ENCODE measurements around the gene IRF7.
"Not testable (repeated sequence)": the region's sequence is repeated elsewhere in the genome, so short reads cannot be mapped to it uniquely, and the experiment has no call there.

Gene IRF7

DNA sequence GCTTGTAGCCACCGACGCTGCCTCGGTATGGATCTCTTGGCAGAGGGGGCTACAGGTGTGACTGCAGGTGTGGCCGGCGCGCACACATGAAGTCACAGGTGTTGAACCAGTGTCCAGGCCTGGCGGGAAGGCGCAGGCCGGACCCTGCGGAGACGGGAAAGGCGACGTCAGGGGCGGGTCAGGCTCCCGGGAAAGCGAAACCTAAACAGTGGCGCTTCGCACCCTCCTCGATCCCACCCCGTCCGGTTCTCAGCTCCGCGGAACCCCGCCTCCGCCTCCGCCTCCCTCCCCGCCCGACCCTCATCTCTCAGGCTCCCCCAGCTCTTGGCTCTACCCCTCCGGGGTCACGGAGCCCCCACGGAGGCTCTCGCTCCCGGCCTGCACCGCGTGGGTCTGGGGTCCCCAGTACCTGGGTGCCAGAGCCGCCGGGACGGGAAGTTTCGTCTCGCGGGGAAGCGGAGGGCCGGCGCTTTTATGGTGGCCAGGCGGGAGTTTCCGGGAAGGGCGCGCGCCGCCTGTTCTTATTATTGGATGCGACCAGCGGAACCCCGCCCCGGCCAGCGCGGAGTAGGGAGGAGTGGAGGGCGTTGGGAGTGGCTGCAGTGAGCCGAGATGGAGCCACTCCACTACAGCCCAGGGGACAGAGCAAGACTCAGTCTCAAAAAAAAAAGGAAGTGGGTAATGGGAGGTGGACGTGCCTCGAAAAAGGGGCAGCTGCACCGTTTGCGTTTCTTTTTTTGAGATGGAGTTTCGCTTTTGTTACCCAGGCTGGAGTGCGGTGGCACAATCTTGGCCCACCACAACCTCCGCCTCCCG lies at the start of gene IRF7:
IRF7 (minus strand) TSS at position 447 of the 816 bp plus-strand sequence. CDS start 586 bp downstream, outside the sequence.
- DNase-seq: peak; percentile 89

DNA sequence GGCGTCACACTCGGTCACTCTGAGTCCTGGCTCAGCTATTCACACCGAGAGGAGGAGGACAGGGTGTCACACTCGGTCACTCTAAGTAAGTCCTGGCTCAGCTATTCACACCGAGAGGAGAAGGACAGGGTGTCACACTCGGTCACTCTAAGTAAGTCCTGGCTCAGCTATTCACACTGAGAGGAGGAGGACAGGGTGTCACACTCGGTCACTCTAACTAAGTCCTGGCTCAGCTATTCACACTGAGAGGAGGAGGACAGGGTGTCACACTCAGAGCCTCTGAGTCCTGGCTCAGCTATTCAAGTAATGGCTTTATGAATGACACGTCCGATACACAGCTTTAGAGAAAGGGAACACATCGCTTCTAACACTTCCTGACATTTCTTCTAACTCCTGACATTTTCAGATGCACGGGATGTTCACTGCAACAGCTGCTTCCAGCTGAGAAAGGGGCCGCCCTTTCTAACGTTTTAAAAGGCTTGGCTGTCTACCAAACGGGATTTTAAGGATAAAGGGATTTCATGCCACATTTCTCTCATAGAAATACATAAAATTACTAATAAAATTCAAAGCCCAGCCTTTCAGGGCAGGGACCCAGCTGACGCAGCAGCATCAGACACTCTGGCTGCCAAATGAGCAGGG lies 49.4 kb upstream of the IRF7 start:
- DNase-seq: no peak

DNA sequence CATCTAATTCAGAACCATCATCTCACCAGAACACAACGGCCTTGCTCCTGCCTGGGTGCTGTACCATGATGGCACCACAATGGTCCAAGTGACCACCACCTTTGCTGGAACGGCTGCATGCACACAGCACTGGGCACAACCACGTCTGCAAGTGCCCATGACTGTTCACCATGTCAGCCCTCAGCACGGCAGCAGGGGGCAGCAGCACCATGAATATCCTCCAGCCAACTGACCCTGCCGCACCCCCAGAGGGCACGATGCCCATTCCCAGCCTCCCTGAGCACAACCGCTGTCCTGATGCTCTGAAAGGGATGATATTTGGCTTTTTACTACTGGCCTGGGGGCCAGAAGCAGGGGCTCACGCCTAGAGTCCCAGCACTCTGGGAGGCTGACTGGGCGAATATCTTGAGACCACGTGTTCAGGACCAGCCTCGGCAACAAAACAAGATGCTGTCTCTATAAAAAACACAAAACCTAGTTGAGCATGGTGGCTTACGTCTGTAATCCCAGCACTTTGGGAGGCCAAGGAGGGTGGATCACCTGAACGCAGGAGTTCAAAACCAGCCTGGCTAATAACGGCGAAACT lies 47.0 kb upstream of the IRF7 start:
- DNase-seq: peak; percentile 43

DNA sequence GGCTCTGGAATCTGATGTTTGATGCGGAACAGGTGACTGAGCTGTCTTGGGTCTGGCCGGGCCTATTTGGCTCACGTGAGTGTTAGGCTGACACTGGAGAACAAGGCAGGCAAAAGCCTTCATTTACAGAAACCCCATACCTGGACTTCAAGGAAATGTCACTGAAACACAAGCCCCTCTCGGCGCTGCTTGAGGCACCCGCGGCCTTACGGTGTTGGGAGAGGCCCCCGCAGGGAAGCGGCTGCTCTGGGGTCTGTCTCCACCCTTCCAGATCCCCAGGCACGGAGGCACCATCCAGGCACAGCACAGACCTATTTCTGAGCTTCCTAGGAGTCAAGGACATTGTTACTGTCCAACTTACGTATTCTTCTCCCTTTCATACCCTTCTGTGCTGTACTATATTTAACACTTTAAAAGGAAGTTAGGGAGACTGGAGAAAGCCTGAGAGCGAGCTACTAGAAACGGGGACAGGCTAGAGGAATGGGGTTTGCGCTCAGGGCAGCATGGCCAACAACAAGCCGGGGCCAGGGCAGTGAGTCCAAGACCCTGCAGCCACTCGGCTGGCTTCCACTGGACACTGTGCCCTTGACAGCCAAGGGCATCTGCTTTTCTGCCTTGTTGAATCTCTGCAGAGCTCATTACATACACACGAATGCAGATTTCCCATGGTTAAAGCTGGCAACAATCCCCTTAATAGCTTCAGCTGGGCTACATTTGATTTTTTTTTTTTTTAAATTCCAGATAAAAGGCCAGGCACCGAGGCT lies 45.1 kb upstream of the IRF7 start:
- no peak for DNase-seq

DNA sequence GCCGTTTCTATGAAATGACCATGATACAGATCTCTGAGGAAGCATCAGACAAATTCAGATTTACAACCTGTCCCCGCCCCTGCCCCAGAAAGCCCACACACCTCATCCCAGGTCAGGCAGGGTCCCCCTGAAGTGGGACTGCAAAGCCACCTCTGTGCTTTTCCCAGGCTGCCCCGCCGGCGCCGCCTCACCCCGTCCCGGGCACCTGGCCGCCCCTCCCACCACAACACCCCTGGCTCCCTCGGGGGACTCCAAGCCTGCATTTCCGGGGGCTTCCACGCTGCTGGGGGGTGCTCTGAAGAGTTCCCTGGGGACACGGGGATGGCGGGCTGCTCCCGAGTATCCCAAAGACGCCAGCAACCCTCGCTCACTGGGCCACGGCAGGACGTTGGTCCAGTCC lies 44.5 kb upstream of the IRF7 start:
- no peak for DNase-seq

DNA sequence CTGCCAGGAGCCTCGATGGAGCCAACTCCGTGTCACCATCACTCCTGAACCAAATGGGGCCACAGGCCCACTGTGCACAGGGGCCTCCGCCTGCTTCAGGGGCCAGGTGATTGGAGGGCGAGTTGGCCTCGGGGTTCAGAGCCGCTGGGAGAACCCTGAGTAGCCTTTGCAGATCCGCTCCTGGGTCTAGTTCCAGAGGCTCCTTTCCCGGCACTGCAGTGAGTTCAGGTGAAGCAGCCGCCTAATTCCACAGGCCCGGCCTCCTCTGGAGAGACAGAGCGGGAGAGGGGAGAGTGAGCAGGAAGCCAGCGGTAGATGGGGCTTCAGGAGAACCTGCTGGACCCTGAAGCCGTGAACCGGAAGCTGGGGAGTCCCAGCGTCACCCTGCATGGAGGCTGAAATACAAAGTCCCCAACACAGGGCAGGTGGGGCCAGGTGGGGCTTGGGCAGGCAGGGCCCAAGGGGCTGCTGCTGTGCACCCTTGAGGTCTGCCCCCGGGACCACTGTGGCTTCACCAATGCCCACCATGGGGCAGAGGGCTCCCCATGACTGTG lies 43.9 kb upstream of the IRF7 start:
- no peak for DNase-seq

DNA sequence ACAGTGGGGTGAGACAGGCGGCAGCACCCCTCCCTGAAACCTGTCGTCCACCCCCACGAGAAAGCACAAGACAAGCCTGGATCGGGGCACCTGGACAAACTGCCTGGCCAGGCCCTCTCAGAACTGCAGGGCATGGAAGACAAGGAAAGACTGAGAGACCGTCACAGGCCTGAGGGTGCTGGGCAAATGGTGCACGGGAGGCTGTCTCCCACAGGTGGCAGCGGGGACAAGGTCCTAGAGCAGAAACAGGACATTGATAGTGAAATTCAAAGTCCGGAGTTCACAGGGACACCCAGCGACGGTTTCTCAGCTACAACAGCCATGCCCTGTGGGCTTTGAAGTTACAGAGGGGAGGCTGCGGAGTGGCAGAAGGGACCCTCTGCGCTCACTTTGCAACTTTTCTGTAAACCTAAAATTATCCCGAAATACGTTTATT lies 42.0 kb upstream of the IRF7 start:
- no peak for DNase-seq

DNA sequence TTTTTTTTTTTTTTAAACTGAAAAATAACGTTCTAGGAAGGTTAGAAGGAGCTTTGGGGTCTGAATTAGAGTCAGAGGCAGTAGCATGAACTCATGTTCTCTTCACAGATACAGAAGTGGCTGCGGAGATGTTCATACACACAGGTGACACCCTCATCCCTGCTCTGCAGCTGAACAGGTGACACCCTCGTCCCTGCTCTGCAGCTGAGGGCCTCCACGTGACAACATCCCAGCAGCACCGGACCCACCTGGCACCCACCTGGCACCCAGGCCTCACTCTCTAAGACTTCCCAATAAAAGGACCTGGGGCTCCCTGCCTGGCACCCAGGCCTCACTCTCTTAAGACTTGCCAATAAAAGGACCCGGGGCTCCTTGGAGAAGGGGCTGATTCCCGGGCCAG lies 41.1 kb upstream of the IRF7 start:
- no peak for DNase-seq

DNA sequence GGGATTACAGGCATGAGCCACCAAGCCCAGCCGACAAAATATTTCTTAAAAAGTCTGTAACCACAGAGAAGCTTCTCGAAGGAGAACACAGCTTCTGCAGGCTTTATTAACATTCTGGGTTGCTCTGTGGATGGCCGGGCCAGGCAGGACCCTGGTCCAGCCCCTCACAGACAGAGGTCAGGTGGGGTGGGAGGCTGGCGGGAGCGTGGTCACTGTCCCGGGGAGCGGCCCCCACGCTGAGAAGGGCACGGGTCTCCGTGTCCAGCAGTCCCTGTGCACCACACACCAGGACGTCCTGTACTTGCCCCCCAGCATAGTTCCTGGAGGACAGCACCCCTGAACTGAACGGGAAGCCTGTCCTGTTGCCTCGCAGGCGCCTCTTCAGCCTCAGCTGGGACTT lies 40.7 kb upstream of the IRF7 start:
- DNase-seq: no peak

DNA sequence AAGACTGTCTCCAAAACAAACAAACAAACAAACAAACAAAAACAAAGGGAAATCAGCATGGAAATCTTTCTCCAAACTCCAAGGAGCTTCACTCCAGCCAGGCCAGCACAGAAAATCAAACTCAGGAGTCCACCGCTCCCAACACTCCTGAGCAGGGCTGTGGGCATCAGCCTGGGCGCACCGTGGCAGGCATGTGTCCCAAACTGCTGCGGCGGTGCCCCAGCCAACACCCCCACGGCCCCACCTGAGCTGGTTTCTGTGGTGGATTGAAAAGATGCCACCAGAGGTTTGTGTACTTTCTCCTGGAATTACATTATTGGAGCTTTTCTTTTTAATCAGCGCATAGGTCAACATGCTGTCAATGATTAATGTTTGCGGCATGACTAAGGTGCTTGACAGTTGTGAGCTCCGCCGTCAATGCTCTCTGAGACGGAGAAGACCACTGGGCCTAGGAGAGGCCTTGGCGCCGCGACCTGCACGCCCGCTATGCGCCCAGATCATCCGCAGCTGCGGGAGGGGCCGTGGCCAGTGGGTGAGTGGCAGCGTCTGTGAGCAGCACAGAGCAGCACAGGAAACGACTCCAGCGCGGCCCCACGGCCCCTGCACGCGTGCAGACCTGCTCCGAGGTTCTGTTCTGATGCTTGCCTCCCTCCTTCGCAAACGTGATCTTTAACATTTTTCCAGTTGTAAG lies 39.4 kb upstream of the IRF7 start:
- DNase-seq: no peak

DNA sequence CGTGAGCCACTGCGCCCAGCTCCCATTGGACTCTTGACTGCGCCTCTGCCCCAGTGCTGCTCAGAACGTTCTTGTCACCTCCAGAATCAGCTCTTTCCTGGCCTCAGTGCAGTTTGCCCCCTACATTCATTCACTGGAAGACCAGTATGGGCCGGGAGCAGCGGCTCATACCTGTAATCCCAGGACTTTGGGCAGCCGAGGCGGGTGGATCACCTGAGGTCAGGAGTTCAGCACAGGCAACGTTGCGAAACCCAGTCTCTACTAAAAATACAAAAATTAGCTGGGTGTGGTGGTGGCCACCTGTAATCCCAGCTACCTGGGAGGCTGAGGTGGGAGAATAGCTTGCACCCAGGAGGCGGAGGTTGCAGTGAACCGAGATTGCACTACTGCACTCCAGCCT lies 38.7 kb upstream of the IRF7 start:
- DNase-seq: not testable (repeated sequence)

DNA sequence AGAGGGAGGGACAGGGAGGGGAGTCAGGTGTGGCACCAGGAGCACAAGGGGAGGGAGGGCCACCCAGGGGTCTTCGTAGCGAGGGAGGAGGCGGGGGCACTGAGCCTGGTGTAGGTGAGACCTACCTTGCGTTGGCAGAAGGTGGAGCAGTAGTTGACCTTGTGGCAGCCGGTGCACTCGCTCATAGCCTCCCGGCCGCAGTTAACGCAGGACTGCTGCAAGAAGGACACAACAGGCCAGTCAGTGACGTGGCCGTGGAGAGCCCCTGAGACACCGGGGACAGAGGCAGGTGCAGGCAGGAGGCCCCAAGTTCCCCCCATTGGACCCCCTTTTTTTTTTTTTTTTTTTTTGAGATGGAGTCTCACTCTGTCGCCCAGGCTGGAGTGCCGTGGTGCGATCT lies 38.1 kb upstream of the IRF7 start:
- DNase-seq: no peak

DNA sequence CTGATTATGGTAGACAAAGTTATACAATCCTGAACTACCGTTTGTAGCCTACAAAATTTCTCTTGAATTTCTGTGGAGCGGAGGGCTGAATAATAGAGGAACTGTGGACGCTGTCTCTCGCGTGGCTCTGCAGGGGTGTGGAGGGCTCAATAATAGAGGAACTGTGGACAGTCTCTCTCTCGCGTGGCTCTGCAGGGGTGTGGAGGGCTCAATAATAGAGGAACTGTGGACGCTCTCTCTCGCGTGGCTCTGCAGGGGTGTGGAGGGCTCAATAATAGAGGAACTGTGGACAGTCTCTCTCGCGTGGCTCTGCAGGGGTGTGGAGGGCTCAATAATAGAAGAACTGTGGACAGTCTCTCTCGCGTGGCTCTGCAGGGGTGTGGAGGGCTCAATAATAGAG lies 37.4 kb upstream of the IRF7 start:
- not testable (repeated sequence) for DNase-seq

DNA sequence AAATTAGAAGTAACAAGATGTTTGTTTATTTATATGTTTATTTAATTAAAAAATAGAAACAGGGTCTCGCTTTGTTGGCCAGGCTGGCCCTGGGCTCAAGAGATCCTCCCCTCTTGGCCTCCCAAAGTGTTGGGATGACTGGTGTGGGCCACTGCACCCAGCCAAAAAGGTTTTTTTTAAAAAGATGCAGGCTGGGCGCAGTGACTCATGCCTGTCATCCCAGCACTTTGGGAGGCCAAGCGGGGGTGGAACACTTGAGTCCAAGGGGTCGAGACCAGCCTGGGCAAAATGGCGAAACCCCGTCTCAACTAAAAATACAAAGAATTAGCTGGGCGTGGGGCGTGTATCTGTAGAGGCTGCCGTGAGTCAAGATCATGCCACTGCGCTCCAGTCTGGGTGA lies 34.7 kb upstream of the IRF7 start:
- no peak for DNase-seq

DNA sequence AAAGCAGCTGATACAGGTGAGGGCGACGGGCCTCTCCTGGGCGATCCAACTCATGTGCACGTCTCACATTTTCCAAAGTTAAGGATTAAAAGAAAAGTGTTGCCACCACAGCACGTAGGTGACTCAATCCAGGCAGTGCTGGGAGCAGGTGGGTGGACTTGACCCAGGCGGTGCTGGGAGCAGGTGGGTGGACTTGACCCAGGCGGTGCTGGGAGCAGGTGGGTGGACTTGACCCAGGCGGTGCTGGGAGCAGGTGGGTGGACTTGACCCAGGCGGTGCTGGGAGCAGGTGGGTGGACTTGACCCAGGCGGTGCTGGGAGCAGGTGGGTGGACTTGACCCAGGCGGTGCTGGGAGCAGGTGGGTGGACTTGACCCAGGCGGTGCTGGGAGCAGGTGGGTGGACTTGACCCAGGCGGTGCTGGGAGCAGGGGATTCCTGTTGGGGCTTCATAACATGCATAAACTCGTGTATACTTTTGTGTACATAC lies 32.0 kb upstream of the IRF7 start:
- not testable (repeated sequence) for DNase-seq

DNA sequence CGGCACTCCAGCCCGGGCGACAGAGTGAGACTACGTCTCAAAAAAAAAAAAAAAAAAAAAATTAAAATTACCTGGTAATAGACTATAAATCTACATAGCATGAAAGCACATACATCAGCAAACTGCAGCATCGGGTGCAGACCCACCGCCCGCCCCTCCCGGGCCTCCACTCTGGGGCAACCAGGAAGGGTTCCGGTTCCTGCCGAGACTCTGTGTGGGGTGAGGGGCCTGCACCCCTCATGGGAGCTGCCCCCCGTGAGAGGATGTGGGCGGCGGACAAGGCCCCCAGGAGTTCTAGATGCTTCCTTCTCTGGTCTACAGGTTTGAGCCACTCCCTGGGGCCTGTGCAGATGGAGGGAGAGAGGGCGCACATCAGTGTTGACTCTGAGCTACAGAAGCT lies 30.5 kb upstream of the IRF7 start:
- DNase-seq: no peak

DNA sequence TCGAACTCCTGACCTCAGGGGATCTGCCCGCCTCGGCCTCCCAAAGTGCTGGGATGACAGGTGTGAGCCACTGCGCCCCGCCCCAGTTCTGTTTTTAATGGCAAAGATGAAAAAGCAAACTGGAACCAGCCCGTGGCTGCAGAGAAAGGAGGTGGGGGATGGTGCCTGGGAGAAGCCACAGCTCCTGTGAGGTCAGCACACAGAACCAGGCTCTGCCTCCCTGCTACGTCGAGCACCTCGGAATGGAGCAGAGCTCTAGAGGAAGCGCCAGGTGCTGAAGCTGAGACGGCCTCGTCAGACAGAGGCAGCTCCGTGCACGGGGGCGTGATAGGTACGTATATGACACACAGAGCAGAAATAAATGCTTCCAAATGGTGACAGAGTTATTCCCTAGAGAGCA lies 29.8 kb upstream of the IRF7 start:
- no peak for DNase-seq

DNA sequence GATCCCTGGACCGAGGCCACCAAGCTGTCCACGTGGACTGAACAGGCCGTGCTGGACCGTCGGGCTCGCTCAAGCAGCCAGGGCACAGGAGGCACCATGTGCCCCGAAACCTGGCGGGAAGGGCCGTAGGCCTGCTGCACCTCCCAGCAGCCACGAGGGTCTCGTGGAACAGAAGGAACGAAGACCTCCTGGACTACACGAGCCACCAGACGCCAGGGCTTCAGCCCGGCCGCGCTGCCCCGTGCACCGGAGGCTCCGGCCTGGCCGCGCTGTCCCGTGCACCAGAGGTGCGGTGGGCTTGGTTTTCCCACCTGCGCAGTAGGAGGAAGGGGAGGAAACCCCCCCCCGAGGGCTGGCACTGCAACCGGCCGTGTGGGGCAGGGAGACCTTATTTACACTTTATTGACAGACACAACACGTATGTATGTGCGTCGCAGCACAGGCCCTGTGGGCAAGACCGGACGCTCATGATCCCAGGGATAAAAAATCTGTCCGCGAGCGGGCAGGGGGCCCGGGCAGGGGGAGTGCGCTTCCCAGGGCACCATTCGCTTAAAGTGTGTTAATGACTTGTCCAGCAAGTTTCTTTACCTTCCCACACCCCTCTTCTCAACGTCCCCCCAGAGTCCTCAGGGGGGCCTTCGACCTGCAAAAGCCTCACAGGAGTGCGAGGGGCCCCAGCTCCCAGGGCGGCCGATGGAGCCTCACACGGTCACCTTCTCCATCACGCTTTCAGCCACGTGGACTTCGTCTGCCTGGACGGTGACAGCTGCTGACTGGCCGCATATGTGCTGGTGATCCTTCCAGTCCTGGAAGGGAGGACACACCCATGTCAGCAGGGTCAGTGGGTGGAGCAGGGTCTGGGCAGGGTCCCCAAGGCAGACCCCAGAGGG lies 28.3 kb upstream of the IRF7 start:
- no peak for DNase-seq

DNA sequence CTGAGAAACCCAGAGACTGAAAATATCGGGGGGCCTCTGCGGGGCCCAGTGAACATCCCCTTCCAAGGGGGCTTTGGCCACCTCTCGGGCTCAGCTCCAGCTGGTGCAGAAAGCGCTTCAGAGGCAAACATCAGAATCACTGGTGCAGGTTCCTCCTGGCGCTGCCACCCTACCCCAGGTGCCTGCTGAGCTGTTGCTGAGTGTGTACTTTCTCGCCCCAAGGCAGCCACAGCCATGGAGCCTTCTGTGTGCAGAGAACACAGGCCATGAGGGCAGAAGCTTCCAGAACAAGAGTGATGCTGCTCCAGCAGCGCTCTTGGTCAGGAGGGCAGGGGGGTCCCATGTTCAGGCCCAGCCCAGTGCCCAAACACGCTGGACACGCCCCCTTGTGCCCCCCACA lies 27.6 kb upstream of the IRF7 start:
- DNase-seq: no peak

DNA sequence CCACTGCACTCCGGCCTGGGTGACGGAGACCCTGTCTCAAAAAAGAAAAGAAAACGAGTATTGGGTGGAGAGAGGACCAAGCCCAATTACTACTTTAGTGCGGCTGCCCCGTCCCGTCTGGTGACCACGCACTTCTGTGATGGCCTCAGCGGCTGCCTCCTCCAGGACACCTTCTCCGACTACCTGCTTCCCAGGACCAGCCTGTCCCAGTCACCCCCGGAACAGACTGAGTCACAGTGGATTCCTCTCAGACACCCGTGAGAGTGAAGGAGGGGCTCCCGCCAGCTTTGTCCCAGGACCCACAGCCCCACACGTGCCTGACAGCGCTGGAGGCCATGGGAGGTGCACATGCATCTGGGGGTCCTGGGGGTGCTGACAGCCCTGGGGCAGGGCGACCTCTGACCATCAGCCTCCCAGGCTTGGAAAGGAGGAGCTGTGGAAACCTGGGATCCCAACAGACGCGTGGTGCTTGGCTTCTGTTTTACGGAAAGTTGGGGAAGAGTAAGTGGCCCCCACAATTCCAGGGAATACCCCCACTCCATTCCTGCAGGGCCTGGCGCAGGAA lies 26.1 kb upstream of the IRF7 start:
- DNase-seq: no peak
